ENCODE results near the gene IQCF2. TPM values are rescaled to one million over a fixed set of nuclear protein-coding genes. Genes with fewer than 3 reads are reported as not detected.

IQCF2 gene
- polyA plus RNA-seq, result not detected

DNA sequence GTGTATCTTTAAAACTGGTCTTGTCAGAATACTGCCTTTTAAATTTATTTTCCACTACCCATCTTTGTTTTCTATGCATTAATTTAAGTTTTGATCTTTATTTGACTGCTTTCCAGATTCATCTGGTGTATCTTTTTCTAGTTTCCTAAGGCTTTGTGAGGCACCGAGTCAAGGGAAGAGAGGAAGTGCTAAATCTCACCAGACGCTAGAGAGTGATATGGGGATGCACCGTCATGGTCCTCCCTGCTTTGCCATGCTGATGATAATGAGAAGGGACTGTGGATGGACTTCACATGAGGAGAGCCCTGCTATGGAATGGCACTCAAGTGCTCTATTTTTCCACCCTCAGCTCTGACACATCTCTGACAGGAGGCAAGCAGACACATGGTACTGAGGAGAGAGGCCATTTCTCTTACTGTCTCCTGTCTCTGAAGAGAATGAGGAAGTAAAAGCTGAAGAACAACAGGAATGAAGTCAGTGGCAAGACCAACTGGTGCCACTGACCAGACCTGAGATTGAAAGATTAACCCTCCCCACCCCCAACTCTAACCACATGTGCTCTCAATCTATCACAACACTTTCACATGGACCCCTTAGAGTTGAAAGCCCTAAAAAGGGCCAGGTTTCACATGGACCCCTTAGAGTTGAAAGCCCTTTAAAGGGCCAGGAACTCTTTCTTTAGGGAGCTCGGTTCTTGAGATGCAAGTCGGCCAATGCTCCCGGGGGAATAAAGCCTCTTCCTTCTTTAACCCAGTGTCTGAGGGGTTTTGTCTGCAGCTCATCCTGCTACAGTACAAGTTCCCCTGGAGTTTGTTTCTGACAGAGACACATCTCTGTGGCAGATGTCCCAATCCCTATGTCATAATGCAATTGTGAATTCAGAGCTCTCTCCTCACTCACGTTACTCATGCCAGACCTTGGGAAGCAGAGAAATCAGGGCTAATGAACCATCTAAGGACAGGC lies at the start of gene IQCF2:
Gene IQCF2, plus strand, starts transcription at position 913 of the 963 bp plus-strand sequence. CDS start 52 bp downstream, outside the sequence.
- Histone ChIP-seq H3K9me3 (ENCODE audit: control insufficient read depth in 2 of 2, insufficient read depth in 1 of 2, low read depth in 1 of 2, low read length in 1 of 2) (no peaks in the 10 kb centered on the region), H3K27me3 (ENCODE audit: control insufficient read depth in 1 of 2, insufficient read depth in 2 of 2, low read length in 2 of 2) (no peaks in the 10 kb centered on the region), H3K4me1 (ENCODE audit: control insufficient read depth in 2 of 2, insufficient read depth in 2 of 2, low read length in 1 of 2) (peaks cover 0 to 3% of the 10 kb centered on the region in 2 donors), H3K27ac (ENCODE audit: low read depth in 2 of 2, low read length in 1 of 2) (no peak within 1 kb of the TSS), H3K36me3 (ENCODE audit: control insufficient read depth in 2 of 2, insufficient read depth in 2 of 2, low read length in 1 of 2) (no peaks in the 10 kb centered on the region), H3K4me3 (ENCODE audit: low read depth in 1 of 2, low read length in 2 of 2) (no peak within 1 kb of the TSS)
- 75 to 77% methylated on average over 7 of the region's 7 CpGs for WGBS, 2 donors

DNA sequence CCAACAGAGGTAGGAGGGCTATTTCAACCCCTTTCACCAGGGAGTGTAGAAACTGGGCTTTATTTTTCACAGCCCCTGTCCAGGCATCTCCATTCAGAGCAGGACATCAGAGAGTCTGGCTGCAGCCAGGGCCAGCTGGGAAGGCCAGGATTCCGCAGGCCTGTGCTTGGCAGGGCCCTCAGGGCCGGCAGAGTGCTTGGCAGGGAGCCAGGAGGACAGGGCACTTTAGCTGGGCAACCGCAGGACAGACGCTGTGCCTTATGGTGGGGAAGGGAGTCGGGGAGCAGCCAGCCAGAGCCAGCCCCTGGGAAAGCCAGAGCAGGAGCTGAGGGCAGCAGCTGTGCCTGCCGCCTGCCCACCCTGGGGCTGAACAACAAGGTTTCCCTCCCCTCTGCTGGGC lies 47.9 kb upstream of the IQCF2 start:
- 65 to 69% methylated on average over 6 of the region's 6 CpGs for WGBS, 2 donors
- Histone ChIP-seq H3K9me3 (ENCODE audit: control insufficient read depth in 2 of 2, insufficient read depth in 1 of 2, low read depth in 1 of 2, low read length in 1 of 2) (no peaks in the 10 kb centered on the region), H3K27ac (ENCODE audit: low read depth in 2 of 2, low read length in 1 of 2) (no peak overlapping the region), H3K4me3 (ENCODE audit: low read depth in 1 of 2, low read length in 2 of 2) (no peak overlapping the region), H3K4me1 (ENCODE audit: control insufficient read depth in 2 of 2, insufficient read depth in 2 of 2, low read length in 1 of 2) (no peaks in the 10 kb centered on the region), H3K27me3 (ENCODE audit: control insufficient read depth in 1 of 2, insufficient read depth in 2 of 2, low read length in 2 of 2) (no peaks in the 10 kb centered on the region), H3K36me3 (ENCODE audit: control insufficient read depth in 2 of 2, insufficient read depth in 2 of 2, low read length in 1 of 2) (no peaks in the 10 kb centered on the region)

DNA sequence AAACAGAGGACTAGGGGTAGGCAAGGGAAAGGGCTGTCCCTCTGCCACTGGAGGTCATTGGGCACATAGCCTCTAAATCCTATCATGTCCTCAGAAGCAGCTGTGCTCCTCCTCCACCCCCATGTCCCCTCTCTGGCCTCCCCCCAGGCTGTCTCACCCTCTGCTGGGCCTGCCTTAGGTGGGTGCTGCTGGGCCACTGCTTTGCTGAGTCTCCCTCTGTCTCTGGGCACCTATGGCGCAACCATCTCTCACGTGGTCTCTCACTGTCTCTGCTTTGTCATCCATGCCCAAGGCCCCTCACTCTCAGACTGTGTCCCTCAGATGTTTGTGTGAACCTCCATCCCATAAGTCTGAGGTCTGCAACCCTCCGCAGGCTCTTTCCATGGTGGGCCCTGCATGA lies 47.4 kb upstream of the IQCF2 start:
- no peaks in the 10 kb centered on the region for H3K9me3 ChIP-seq (ENCODE audit: control insufficient read depth in 2 of 2, insufficient read depth in 1 of 2, low read depth in 1 of 2, low read length in 1 of 2)
- H3K27ac ChIP-seq (ENCODE audit: low read depth in 2 of 2, low read length in 1 of 2), result no peak overlapping the region
- WGBS, 2 donors, result 84 to 92% methylated on average over 3 of the region's 3 CpGs
- H3K4me3 ChIP-seq (ENCODE audit: low read depth in 1 of 2, low read length in 2 of 2), result no peak overlapping the region
- no peaks in the 10 kb centered on the region for H3K36me3 ChIP-seq (ENCODE audit: control insufficient read depth in 2 of 2, insufficient read depth in 2 of 2, low read length in 1 of 2)
- H3K27me3 ChIP-seq (ENCODE audit: control insufficient read depth in 1 of 2, insufficient read depth in 2 of 2, low read length in 2 of 2), result no peaks in the 10 kb centered on the region
- H3K4me1 ChIP-seq (ENCODE audit: control insufficient read depth in 2 of 2, insufficient read depth in 2 of 2, low read length in 1 of 2), result no peaks in the 10 kb centered on the region

GRCh38 chr3:51815614-51816013 lies 45.8 kb upstream of the IQCF2 start:
- no peaks in the 10 kb centered on the region for H3K36me3 ChIP-seq (ENCODE audit: control insufficient read depth in 2 of 2, insufficient read depth in 2 of 2, low read length in 1 of 2)
- H3K4me1 ChIP-seq (ENCODE audit: control insufficient read depth in 2 of 2, insufficient read depth in 2 of 2, low read length in 1 of 2), result no peaks in the 10 kb centered on the region
- no peaks in the 10 kb centered on the region for H3K27me3 ChIP-seq (ENCODE audit: control insufficient read depth in 1 of 2, insufficient read depth in 2 of 2, low read length in 2 of 2)
- H3K9me3 ChIP-seq (ENCODE audit: control insufficient read depth in 2 of 2, insufficient read depth in 1 of 2, low read depth in 1 of 2, low read length in 1 of 2), result no peaks in the 10 kb centered on the region
- no peak overlapping the region for H3K27ac ChIP-seq (ENCODE audit: low read depth in 2 of 2, low read length in 1 of 2)
- WGBS, 2 donors, result 43 to 54% methylated on average over 4 of the region's 4 CpGs
- H3K4me3 ChIP-seq (ENCODE audit: low read depth in 1 of 2, low read length in 2 of 2), result no peak overlapping the region

DNA sequence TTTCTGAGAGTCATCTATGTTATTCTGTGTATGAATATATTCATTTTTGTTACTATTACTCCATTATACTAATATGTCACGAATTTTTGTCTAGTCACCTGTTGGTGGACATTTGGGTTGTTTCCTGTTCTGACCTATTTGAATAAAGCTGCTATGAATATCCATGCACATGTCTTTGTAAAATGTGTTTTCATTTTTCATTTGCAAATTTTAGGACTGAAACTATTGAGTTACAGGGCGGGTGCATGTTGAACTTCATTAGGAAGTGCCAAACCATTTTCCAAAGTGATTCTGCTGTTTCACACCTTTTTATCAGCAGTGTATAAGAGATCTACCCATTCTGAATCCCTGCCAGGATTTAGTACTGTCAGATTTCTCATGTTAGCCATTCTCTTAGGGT lies 44.7 kb upstream of the IQCF2 start:
- Histone ChIP-seq H3K27ac (ENCODE audit: low read depth in 2 of 2, low read length in 1 of 2) (no peak overlapping the region), H3K36me3 (ENCODE audit: control insufficient read depth in 2 of 2, insufficient read depth in 2 of 2, low read length in 1 of 2) (no peaks in the 10 kb centered on the region), H3K4me1 (ENCODE audit: control insufficient read depth in 2 of 2, insufficient read depth in 2 of 2, low read length in 1 of 2) (no peaks in the 10 kb centered on the region), H3K4me3 (ENCODE audit: low read depth in 1 of 2, low read length in 2 of 2) (no peak overlapping the region), H3K9me3 (ENCODE audit: control insufficient read depth in 2 of 2, insufficient read depth in 1 of 2, low read depth in 1 of 2, low read length in 1 of 2) (no peaks in the 10 kb centered on the region), H3K27me3 (ENCODE audit: control insufficient read depth in 1 of 2, insufficient read depth in 2 of 2, low read length in 2 of 2) (no peaks in the 10 kb centered on the region)
- 75 to 78% methylated on average over 2 of the region's 2 CpGs for WGBS, 2 donors

DNA sequence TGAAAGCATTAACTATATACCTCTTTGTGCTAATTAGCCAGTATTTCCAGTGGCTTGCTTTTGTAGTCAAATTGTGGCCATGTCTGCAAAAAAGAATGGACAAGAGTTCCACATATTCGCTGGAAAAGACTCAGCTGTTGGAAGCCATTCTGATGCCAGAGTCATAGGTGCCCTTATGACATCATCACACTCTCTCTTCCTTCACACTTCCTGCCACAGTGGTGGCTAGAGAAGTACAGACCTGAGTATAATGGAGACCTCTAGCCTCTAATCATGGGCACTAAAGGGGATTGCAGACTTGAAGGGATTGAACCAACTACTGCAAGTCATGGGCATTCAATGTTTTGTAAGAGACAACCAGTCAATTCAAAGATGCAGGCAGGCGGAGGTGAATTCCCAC lies 44.0 kb upstream of the IQCF2 start:
- no peaks in the 10 kb centered on the region for H3K4me1 ChIP-seq (ENCODE audit: control insufficient read depth in 2 of 2, insufficient read depth in 2 of 2, low read length in 1 of 2)
- 87 to 97% methylated on average over 2 of the region's 2 CpGs for WGBS, 2 donors
- no peaks in the 10 kb centered on the region for H3K36me3 ChIP-seq (ENCODE audit: control insufficient read depth in 2 of 2, insufficient read depth in 2 of 2, low read length in 1 of 2)
- no peak overlapping the region for H3K27ac ChIP-seq (ENCODE audit: low read depth in 2 of 2, low read length in 1 of 2)
- no peaks in the 10 kb centered on the region for H3K9me3 ChIP-seq (ENCODE audit: control insufficient read depth in 2 of 2, insufficient read depth in 1 of 2, low read depth in 1 of 2, low read length in 1 of 2)
- H3K27me3 ChIP-seq (ENCODE audit: control insufficient read depth in 1 of 2, insufficient read depth in 2 of 2, low read length in 2 of 2), result no peaks in the 10 kb centered on the region
- H3K4me3 ChIP-seq (ENCODE audit: low read depth in 1 of 2, low read length in 2 of 2), result no peak overlapping the region

DNA sequence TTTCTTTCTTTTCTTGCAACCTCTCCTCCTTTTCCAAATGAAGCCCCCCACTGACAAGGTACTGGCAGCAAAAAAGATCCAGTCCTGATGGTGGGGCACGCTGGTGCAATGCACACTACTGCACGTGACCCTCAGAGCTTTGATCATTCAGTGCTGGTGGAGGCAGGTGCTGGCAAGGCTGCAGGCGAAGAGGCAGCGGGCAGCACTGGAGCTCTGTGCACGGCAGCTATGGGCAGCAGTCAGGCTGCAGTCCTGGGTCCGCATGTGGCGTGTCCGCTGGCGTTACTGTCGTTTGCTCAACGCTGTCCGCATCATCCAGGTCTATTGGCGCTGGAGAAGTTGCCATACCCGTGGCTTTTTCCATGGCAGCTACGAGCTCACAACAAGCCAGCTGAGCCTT lies 42.3 kb upstream of the IQCF2 start:
- H3K4me3 ChIP-seq (ENCODE audit: low read depth in 1 of 2, low read length in 2 of 2), result no peak overlapping the region
- H3K27me3 ChIP-seq (ENCODE audit: control insufficient read depth in 1 of 2, insufficient read depth in 2 of 2, low read length in 2 of 2), result no peaks in the 10 kb centered on the region
- H3K36me3 ChIP-seq (ENCODE audit: control insufficient read depth in 2 of 2, insufficient read depth in 2 of 2, low read length in 1 of 2), result no peaks in the 10 kb centered on the region
- H3K9me3 ChIP-seq (ENCODE audit: control insufficient read depth in 2 of 2, insufficient read depth in 1 of 2, low read depth in 1 of 2, low read length in 1 of 2), result no peaks in the 10 kb centered on the region
- no peaks in the 10 kb centered on the region for H3K4me1 ChIP-seq (ENCODE audit: control insufficient read depth in 2 of 2, insufficient read depth in 2 of 2, low read length in 1 of 2)
- H3K27ac ChIP-seq (ENCODE audit: low read depth in 2 of 2, low read length in 1 of 2), result no peak overlapping the region
- WGBS, 2 donors, result 91 to 93% methylated on average over 15 of the region's 15 CpGs

DNA sequence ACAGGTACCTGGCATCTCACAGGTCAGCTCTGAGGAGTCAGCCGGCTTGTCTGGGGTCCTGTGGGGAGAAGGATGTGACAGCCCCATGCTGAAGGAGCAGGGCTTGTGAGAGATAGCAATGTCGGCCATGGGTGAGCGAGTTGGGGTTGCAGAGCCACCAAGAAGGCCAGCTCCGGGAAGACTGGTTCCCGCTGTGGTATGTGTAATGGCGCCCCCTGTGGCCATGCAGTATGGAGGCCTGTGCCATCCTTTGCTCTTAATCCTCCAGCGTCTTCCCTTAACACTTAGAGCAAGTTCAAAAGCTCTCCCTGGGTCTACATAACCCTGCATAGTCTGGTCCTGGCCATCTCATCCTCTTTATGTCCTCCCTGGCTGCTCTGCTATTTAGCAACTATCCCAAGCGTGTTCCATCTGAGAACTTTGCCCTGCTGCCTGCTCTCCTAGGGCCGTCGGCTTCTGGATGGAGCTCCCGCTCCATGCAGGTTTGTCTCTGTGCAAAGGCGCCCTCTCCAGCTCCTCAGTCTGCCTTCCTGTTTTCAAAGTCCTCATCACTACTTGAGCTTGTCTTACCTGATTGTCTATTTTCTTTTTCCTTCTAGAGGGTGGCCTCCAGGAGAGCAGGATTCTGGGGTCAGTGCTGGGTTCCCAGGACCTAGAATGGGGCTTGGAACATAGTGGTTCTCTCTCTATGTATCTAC lies 41.6 kb upstream of the IQCF2 start:
- Histone ChIP-seq H3K27me3 (ENCODE audit: control insufficient read depth in 1 of 2, insufficient read depth in 2 of 2, low read length in 2 of 2) (no peaks in the 10 kb centered on the region), H3K36me3 (ENCODE audit: control insufficient read depth in 2 of 2, insufficient read depth in 2 of 2, low read length in 1 of 2) (no peaks in the 10 kb centered on the region), H3K27ac (ENCODE audit: low read depth in 2 of 2, low read length in 1 of 2) (no peak overlapping the region), H3K9me3 (ENCODE audit: control insufficient read depth in 2 of 2, insufficient read depth in 1 of 2, low read depth in 1 of 2, low read length in 1 of 2) (no peaks in the 10 kb centered on the region), H3K4me1 (ENCODE audit: control insufficient read depth in 2 of 2, insufficient read depth in 2 of 2, low read length in 1 of 2) (no peaks in the 10 kb centered on the region), H3K4me3 (ENCODE audit: low read depth in 1 of 2, low read length in 2 of 2) (no peak overlapping the region)
- WGBS, 2 donors, result 49 to 53% methylated on average over 11 to 12 of the region's 12 CpGs

DNA sequence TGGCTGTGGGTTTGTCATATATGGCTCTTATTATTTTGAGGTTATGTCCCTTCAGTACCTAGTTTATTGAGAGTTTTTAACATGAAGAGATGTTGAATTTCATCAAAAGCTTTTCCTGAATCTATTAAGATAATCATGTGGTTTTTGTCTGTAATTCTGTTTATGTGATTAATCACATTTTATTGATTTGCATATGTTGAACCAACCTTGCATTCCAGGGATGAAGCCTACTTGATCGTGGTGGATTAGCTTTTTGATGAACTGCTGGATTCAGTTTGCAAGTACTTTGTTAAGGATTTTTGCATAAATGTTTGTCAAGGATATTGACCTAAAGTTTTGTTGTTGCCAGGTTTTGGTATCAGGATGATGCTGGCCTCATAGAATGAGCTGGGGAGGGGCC lies 33.1 kb upstream of the IQCF2 start:
- Histone ChIP-seq H3K4me1 (ENCODE audit: control insufficient read depth in 2 of 2, insufficient read depth in 2 of 2, low read length in 1 of 2) (no peaks in the 10 kb centered on the region), H3K36me3 (ENCODE audit: control insufficient read depth in 2 of 2, insufficient read depth in 2 of 2, low read length in 1 of 2) (peaks cover 0 to 2% of the 10 kb centered on the region in 2 donors), H3K4me3 (ENCODE audit: low read depth in 1 of 2, low read length in 2 of 2) (no peak overlapping the region), H3K9me3 (ENCODE audit: control insufficient read depth in 2 of 2, insufficient read depth in 1 of 2, low read depth in 1 of 2, low read length in 1 of 2) (peaks cover 5% of the 10 kb centered on the region in 2 donors), H3K27me3 (ENCODE audit: control insufficient read depth in 1 of 2, insufficient read depth in 2 of 2, low read length in 2 of 2) (no peaks in the 10 kb centered on the region), H3K27ac (ENCODE audit: low read depth in 2 of 2, low read length in 1 of 2) (no peak overlapping the region)
- 74 to 78% methylated on average over 1 of the region's 1 CpG for WGBS, 2 donors
